Stimulated activated CD8-positive, alpha-beta memory T cell treated with anti-CD3 and anti-CD28 coated beads, Interleukin-12 subunit alpha, Interleukin-12 subunit beta, amount 100 ng/mL, for 1 hour (primary cell): ENCODE measurements around the gene ZNF660.

Experiments
- DNase-seq: peaks from one replicate; pipeline ENCODE4 v3.0.0-alpha.2; 2020; ENCODE audit warnings: low read depth

The ZNF660 gene

GRCh38 chr3:44632193-44632592 lies 47.4 kb downstream of the ZNF660 start:
- DNase-seq, result no peak

- no peak for DNase-seq
These were observed 57.6 kb downstream of the ZNF660 start for GRCh38 chr3:44642337-44642736.

GRCh38 chr3:44643024-44643423 lies 58.3 kb downstream of the ZNF660 start:
- no peak for DNase-seq

- DNase-seq, result no peak
These were observed 63.0 kb downstream of the ZNF660 start for GRCh38 chr3:44647771-44648170.

- peak; percentile 3 for DNase-seq
These were observed 63.9 kb downstream of the ZNF660 start, which contains the start of gene ZNF35 for GRCh38 chr3:44648564-44649229. TSS of gene ZNF35 (plus strand) at chr3:44648732. CDS start at chr3:44651068, 2,336 bp downstream.
